HG03175 (cell line): Measurements from ENCODE around the gene DDX31.

Experiments
- ATAC-seq: cut with Tn5 transposase; IDR thresholded peaks from one replicate; pipeline ENCODE4 v1.9.1; 2021; ENCODE audit warnings: mild to moderate bottlenecking, moderate library complexity; ENCODE audit not compliant: unreplicated experiment

The DDX31 gene

DNA sequence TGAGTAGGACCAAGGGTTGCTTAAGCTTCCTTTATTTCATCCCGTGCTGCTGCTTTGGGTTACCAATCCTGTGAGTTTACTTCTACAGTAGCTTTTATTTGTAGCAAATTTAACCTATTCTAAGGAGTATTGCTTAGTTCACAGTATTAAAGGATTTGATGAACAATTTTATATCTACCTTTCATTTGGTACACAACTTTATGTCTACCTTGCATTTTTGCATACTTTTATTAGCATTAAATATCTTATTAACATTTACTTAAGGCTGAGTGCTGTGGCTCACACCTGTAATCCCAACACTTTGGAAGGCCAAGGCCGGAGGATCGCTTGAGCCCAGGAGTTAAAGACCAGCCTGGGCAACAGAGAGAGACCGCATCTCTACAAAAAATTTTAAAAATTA is 4.7 kb upstream of the DDX31 start:
- ATAC-seq, result no peak

DNA sequence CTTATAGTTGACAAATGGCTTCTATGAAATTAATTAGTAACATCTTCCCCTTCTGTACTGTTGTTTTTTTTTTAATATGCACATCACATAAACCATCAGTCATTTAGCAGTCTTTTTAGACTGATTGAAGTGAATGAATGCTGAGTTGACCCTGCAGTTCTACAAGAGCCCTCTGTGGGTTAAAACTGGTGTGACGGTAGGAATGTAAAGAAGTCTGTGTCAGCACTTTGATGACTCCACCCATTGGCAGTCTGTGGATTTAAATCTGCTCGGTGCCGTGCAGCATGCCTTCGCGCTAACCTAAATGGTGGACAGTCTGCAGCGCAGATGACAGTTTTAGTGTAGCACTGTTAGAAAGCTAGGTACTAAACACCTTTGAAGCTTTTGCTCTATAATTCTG is 3.6 kb upstream of the DDX31 start:
- ATAC-seq, result no peak

DNA sequence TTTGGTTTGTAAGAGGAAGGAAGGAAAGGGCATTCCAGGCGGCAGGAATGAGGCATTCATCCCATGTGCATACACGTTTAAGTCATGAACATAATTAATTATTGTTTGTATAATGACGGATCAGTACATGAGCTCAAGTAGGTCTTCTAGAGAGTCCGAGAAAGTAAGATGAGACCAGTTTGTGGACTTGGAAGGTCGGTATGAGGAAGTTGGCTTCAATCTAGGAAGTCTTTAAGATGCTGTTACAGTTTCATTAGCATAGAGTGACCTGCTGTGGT is 2.6 kb upstream of the DDX31 start:
- no peak for ATAC-seq

DNA sequence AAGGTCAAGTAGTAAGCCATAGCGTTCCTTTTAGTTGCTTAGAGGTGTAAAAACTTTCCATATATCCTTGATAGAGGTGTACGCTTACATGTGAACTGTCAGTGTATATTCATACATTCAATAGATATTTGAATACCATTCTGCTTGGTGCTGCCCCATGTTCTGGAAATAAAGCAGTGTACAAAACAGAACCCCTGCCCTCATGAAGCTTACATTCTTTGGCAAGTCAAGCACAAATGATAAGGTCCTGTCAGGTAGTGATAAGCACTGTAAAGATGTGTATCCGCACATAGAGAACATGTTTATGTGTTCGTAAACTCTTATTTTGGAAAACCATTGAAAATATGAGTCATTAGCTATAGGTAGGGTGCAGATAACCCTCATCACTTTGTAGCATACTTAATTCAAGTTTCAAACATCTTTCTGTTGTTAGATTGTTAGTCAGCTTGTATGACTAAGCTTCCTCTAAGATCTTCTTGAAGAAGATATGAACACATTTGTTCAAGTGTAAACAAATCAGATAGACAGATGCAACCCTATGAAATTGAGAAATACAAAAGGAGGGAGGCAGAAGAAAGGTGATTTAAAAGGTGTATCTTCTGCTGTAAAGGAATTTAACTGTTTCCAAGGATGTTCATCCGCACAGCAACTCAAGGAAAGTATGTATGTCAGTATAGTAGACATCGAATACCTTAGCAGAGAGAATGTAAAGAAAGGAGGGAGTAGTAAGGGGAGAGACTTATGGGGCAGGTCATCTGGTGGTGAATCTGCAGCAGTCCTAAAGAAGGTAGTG is 2.0 kb upstream of the DDX31 start:
- no peak for ATAC-seq

DNA sequence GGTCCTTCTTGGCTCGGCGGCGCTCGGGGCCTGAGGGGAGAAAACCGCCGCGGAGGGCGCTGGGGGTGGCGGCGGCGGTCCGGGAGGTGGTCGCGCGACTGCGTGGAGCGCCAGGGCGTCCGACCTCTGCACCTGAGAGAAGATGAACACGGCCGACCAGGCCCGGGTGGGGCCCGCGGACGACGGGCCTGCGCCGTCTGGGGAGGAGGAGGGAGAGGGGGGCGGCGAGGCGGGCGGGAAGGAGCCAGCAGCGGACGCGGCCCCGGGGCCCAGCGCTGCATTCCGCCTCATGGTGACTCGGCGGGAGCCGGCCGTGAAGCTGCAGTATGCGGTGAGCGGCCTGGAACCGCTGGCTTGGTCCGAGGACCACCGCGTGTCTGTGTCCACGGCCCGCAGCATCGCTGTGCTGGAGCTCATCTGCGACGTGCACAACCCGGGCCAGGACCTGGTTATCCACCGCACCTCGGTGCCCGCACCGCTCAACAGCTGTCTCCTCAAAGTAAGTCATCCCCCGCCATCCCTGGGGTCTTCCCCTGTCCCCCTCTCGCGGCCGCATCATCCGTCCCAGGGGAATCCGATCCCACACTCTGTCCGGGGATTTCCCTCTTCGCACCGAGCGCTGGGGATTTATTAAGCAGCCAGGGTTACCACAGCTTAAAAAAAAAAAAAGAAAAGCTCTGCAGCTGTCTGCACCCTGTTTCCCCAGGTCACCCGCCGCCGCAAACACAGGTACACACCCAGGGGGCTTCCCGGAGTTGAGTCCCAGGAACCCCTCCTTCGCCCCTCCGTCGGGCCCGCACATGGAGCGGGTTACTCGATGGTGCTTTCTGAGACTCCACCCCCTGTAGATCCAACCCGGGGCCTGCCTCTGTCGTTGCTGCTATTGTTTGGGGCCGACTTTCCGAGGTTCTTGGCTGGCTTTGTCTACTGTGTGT is 941 bp upstream of the DDX31 start, which contains the start of gene GTF3C4:
GTF3C4 (plus strand) TSS at position 8 of the 935 bp plus-strand sequence; CDS start at position 143, 135 bp downstream.
- peak; percentile 60 for ATAC-seq

DNA sequence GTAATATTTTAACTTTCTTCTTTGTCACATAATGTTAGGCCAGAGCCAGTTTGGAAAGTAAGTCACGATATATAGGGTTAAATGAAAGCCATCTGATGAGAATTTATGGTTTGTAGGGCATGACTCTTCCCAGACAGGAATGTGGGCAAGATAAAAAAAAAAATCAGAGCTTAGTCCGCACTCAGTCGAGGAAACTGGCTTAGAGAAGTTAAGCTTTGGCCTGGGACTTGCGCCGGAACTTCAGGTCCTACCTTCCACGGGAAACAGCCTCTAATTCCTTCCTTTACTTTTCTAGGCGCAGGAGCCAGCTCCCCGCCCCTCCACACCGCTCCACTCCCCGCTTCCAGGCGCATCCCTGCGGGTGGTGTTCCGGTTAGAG is 475 bp downstream of the DDX31 start:
- no peak for ATAC-seq

DNA sequence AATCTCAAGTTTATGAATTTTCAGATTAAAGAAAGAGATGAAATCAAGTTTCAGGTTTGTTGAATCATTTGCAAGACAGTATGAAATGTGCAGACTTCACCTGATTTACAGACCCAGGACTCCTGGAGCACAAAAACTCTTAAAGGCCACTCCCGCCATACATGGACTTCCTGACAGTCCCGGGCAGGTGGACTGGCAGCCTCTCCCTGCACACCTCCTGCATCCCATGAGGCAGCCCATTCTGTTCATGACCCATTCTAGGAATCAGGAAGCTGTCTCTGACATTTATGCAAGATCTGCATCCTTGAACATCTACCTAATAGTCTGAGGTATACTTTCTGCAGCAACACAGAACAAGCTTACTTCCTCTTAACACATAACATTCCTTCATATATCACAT is 5.9 kb downstream of the DDX31 start:
- no peak for ATAC-seq

DNA sequence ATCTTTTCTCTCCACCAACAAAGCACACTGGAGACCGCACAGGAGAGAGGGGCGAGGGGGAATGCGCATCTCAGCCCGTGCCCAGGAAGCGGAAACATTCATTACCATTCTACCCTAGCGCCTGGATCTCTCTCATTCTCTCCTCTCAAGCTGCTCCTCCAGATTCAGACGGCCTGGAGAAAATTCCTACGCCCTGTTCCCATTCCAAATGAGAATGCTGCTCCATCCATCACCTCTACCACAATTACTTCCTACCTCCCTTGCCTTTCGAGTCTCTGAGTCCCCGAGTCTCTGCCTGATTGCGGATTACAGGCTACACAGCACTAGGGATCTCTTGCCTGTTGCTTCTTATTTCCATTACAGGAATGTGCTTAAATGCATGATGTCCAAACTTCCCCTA is 6.7 kb downstream of the DDX31 start:
- ATAC-seq, result no peak

DNA sequence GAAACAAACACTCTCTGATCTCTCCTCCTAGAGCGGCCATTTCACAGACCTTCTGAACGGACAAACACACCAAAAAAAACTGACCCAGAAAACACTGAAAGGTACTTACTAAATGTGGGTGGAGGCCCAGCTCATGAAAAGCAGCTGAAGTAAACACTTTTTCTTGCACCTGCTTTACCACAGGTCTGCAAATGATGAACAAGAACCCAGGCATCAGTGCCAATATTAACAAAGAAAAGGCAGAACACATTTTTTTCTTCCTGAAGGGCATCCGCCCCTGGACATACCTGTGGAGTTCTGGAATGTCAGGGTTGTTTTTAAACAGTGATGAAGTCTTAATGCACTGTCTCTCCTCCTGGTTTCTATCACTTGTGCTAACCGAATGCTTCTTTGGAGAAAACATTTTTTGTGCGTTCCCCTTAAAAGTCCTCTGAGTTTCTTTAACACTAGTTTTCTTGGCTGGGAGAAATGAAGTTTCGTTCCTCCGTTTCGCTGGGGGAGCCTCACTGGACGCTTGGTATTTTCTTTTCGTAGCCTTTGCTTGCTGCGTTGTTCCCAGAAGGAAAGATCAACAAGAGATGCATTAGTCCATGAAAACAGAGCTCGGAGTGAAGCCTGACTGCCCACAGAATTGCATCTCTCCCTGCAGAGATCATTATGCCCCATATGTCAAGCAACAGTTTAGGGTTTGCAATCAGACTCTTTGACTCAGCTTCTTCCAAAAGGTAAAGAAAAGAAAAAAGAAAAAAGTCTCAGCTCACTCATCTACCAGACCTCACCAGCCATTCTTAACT is 7.4 kb downstream of the DDX31 start:
- no peak for ATAC-seq

DNA sequence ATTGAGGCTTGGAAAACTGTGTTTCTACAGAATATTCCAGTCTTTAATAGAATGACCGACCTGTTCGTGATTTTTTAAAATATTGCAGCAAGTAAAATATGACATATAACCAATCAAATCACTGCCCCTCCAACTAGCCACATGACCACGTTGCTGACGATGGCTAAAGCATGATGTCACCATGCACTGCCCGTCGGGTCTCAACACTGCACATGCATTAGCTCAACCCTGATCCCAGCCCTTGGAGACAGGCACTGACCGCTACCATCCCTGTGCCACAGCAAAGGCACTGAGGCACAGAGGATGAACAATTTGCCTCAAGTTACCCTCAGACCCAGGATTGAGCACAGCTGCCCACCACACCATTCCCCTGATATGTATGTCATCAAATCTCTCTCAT is 13.5 kb downstream of the DDX31 start:
- no peak for ATAC-seq

DNA sequence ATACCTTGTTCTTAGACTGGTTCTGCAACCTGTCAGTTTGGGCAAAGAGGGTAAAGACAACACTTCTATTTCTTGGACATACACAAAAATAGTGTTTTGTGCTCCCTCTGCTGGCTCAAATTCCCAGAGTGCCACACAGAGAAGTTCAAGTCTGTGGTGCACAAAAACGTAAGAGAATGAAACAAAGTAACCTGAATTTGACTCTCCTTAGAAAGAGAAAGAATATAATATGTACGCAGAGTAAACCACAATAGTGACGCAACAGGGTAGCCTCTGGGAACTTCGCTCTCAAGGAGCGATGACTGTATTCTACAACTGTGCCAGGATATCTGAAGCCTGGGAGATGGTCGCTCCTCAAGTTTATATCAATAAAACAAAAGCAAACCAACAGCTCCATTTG is 18.5 kb downstream of the DDX31 start:
- ATAC-seq, result no peak

DNA sequence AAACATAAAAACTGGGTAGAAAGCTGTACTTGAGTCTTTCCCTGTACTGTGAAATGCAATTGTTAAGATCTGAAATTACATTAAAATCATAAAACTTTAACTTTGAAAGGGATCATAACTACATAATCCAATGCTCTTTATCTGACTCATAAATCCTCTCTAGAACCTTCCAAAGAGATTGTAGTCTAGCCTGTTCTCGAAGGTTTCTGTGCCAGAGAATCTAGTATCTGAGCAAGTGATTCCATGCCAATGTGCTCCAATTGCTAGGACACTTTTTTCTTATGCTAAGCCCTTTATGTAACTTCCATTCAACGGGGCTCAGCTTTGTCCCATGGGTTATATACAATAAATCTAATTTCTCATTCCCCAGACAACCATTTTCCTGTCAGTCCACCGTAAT is 21.1 kb downstream of the DDX31 start:
- ATAC-seq, result no peak

DNA sequence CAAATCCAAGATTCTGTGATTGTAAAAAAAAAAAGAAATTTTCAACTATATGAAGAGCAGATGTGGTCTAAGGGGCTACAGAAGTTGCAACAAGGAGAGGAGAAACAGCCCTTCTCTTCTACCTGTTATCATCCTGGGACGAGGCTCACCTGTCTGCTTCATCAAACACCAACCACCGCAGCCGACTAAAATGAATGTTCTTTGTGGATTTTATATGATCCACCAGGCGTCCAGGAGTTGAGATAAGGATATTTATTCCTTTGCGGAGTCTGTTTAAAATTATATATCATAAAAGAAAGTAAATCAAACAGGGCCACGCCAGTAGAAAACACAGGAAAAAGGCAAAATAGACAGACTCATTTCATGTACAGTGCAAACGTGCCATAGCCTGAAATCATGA is 21.5 kb downstream of the DDX31 start:
- no peak for ATAC-seq

DNA sequence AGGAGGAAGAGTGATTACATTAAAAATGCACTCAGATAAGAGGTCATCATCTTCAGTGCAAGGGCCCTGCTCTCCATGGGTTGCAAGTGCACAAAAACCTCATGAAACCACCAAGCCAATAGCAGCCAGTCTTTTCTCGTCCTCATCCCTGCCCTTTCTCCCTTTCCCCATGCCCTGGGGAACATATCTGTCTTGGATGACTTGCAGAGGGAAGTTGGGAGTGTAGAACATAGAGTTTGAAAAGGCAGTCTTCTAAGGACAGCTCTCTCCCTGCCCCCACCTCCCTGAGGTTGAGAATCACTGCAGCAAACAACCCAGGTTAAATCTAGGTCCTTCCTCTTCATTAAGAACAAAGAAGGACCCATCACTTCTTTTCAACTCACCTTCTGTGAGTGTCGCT is 22.0 kb downstream of the DDX31 start:
- ATAC-seq, result no peak

DNA sequence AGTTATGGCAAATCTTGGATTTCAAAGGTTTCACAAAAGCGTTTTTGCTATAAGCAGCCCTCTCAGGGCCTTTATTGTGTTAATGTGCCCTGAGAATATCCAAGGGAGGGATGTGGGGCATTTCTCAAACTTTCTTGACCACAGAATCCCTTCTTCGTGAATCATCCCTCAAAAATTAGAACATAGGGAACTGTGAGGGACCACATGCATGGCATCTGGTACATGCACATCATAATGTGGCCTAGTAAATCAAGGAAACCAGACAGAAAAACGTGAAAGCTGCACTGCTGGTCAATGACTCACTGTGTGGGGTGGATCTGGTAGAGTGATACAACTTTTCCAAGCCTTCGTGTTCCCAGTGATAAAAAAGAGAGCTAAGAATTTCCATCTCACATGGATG is 22.4 kb downstream of the DDX31 start:
- ATAC-seq, result no peak

DNA sequence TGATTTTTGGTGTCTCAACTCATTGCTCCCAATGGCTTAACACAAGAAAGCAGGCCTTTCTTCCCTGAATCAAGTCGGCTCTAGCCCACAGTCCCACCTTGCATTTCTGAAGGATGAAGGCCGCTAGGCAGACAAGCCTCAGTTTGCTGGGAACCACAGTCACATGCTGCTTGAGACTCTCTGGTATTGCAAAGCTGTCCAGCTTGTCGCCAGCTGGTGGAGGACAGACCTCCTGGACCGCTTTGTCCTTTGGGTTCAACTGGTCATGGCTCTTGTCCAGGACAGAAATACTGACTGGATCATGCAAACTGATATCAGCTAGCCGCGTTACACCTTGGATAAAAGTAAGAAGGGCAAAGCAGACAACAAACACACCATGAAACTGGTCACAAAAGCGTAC is 23.1 kb downstream of the DDX31 start:
- no peak for ATAC-seq

DNA sequence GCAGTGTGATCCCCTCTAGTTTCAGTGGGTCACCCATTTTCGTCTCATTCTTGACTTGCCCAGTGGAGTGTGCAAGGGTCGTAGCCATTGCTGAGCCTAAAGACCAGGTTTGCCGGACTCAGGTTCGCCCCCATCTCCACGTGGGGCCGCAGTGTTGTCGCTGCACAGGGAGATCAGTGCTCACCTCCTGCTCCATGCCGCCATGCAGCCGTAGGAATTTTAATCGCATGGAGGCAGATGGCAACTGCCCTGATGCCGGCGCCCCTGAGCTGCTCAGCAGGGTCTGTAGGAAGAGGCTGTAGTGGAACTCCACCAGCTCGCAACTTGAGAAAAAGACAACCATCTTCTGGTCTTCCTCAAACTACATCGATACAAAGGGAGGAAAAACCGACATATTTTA is 24.1 kb downstream of the DDX31 start:
- no peak for ATAC-seq

DNA sequence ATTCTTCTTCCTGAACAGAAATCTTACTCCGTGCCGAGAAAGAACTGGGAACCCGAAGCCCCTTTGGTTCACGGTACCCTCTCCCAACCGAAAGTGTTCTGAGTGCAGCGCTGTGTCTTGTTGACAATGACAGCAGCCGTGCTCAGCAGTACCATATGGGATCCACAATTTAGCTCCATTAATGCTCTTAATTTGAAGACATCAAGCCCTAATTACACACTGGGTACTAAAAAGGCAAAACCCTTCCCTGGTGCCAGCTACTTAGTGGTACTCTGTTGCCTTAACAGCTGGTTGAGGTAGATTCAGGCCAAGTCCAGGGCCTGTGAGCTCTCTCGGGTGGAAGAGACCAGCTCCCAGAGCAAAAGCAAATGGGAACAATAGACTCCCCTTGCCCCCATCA is 24.5 kb downstream of the DDX31 start:
- ATAC-seq, result no peak

DNA sequence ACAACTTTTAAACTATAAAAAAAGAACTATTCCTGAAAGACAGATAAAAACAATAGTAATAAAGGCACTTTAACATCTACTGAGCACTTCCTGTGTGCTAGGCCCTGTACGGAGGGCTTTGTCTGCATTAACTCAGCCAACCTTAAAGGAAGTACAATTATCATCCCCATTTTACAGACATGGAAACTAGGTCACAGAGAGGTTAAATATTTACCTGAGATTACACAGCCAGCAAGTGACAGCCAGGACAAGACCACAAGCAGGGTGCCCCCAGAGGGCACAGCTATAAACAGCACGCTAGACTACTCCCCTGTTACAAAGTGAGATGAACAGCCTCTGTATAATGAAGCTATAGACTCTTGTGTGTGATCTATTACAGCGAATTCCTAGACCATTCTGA is 25.5 kb downstream of the DDX31 start:
- no peak for ATAC-seq

DNA sequence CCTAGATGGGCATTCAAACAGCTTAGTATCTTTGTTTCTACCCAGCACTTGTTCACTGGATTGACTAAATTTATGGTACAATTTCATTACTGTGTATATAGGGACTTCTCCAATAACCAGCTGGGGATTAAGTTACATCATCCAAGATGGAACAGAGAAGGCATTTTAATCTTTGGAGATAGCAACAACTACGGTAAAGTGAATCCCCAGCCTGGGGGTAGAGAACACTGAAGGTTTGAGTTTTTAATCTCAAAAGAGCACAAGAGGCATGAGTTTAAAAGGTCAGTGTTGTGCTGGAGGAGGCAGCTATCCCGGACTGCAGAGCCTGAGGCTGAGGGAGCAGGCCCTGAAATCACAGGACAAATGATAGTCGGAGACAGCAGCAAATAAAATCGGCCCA is 28.6 kb downstream of the DDX31 start:
- no peak for ATAC-seq

DNA sequence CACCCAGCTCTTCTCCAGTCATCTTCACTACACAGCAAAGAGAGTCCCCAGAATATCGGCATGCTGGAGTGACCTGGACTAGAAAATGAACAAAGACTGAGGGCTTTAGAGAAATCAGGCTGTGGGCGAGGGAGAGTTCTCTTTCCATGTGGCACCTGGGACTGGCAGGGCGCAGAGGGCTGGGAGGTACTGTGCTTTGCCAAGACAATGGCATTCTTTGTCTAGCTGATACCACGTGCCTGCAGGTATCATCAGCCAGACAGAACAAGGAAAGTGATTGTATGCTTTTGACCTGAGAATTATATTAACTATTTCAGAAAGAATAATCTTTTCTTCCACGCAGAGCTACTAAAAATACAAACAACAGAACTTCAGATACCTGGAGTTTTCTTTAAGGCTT is 30.5 kb downstream of the DDX31 start:
- ATAC-seq, result no peak

DNA sequence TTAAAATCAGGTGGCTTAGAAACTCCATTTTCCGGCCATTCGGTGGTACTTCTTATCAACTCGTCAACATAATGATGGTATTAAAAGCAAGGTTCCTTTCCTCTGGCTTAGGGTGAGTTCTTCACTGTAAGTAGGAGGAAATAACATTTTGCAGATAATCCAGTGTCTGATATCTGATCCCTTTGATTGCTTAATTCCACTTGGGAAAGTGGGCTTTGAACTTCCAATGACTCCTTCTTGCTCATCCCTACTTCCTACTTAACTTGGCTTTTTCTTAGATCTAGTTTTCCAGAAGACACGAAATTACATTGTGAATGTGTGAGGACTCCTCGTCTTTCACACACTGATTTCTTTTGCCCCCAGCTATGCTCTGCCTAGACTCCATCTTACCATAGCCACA is 31.5 kb downstream of the DDX31 start:
- ATAC-seq, result no peak
